Epithelial cell of esophagus (primary cell): ENCODE results near the gene FCAMR.

Source experiments
- DNase-seq: peaks from one replicate; pipeline ENCODE4 v3.0.0; 2010; ENCODE audit warnings: low read depth
- H3K4me3 ChIP-seq: 2 replicates; pipeline ENCODE4 v1.5.1; 2011; ENCODE audit warnings: mild to moderate bottlenecking, low read length, control low read depth
- TF ChIP-seq, protein P1 (sequence below): IDR thresholded peaks from 2 replicates; pipeline ENCODE4 v1.5.1; 2011; ENCODE audit warnings: low read depth, mild to moderate bottlenecking, low read length, control low read depth, inconsistent platforms; ENCODE audit not compliant: insufficient read depth; ENCODE audit errors: missing control alignments

Gene FCAMR

DNA sequence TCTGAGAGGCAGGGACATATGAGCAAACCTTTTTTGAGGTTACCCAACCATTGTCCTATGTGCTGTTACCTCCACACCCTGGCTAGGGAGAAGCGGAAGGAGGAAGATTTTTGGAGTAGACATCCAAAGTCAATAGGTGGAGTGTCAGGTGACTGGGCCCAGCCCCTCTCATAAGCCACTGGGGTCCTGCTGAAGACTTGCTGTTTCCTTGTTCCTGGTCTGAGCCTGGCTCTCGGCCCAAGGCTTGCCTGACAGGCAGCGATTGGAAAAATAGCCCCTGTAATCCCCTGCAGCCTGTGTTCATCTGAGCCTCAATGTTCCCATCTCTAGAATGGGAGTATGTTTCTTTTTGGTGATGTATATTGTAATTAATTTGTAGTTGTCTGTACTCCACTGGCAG, 17.1 kb downstream of the FCAMR start:
- TF ChIP-seq, protein P1, sequence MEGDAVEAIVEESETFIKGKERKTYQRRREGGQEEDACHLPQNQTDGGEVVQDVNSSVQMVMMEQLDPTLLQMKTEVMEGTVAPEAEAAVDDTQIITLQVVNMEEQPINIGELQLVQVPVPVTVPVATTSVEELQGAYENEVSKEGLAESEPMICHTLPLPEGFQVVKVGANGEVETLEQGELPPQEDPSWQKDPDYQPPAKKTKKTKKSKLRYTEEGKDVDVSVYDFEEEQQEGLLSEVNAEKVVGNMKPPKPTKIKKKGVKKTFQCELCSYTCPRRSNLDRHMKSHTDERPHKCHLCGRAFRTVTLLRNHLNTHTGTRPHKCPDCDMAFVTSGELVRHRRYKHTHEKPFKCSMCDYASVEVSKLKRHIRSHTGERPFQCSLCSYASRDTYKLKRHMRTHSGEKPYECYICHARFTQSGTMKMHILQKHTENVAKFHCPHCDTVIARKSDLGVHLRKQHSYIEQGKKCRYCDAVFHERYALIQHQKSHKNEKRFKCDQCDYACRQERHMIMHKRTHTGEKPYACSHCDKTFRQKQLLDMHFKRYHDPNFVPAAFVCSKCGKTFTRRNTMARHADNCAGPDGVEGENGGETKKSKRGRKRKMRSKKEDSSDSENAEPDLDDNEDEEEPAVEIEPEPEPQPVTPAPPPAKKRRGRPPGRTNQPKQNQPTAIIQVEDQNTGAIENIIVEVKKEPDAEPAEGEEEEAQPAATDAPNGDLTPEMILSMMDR: no peak
- H3K4me3 ChIP-seq: no peak overlapping the region
- DNase-seq: no peak

- no peak overlapping the region for H3K4me3 ChIP-seq
- peak; percentile 86 for DNase-seq
- TF ChIP-seq, protein P1: no peak
Measured at GRCh38 chr1:206952171-206952570, 18.1 kb downstream of the FCAMR start.

- DNase-seq: no peak
- TF ChIP-seq, protein P1: no peak
- no peak overlapping the region for H3K4me3 ChIP-seq
Measured at GRCh38 chr1:206951318-206952100, 18.8 kb downstream of the FCAMR start.

DNA sequence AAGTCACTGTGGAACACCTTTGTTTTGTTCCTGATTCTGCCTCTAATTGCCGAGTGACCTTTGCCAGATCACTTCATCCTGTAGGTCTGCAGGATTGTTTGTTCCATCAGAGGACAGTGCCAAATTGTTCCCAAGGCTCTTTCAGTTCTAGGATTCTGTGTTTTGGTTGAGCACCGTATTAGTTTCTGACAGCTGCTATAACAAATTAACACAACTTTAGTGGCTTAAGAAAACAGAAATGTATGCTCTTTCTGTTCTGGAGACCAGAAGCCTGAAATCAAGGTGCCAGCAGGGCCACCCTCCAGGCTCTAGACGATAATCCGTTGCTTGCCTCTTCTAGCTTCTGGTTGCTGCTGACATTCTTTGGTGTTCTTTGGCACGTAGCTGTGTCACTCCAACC, 20.6 kb downstream of the FCAMR start:
- no peak overlapping the region for H3K4me3 ChIP-seq
- DNase-seq: no peak
- TF ChIP-seq, protein P1: no peak

- no peak for DNase-seq
- TF ChIP-seq, protein P1: no peak
- no peak overlapping the region for H3K4me3 ChIP-seq
Measured at GRCh38 chr1:206949208-206949607, 21.1 kb downstream of the FCAMR start.

DNA sequence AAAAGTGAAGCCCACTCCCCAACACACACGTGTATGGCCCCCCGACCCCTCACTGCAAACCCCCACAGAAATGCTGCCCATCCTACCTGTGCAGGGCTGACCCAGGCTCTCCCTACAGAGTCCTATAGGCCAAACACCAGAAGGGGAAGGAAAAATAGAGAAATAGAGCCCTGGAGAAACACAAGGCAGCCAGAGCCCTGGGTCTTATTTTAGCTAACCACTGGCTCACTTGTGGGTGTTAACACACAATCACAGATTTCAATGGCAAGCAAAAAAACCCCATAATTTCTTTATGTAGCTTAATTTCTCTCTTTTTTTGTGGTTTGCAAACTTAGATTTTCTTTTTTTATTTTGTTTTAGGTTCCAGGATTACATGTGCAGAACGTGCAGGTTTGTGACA, 23.0 kb downstream of the FCAMR start:
- H3K4me3 ChIP-seq: no peak overlapping the region
- DNase-seq: no peak
- TF ChIP-seq, protein P1: no peak

GRCh38 chr1:206946261-206946660, 24.0 kb downstream of the FCAMR start, which contains the start of gene PIGR:
PIGR (minus strand) TSS chr1:206946466; CDS start chr1:206940531, 5,935 bp downstream.
- H3K4me3 ChIP-seq: no peak within 1 kb of the TSS
- TF ChIP-seq, protein P1: no peak
- no peak for DNase-seq
